H9 (cell line): Measurements from ENCODE around the gene ZNRF3. TPM values are rescaled to one million over a fixed set of nuclear protein-coding genes. Genes with fewer than 3 reads are reported as not detected.

Experiments
- DNase-seq: peaks from one replicate; pipeline ENCODE4 v3.0.0-alpha.2; 2017
- H2AFZ ChIP-seq: one replicate; pipeline ENCODE4 v1.6.1; 2013; ENCODE audit warnings: mild to moderate bottlenecking, low read length, control low read depth, moderate library complexity
- H2AK5ac ChIP-seq: 2 replicates; pipeline ENCODE4 v1.6.1; 2013; ENCODE audit warnings: low read length, control low read depth, mixed read lengths; ENCODE audit not compliant: insufficient read length
- H2BK120ac ChIP-seq: one replicate; pipeline ENCODE4 v1.6.1; 2013; ENCODE audit warnings: low read depth, mild to moderate bottlenecking, low read length, control low read depth, inconsistent platforms; ENCODE audit not compliant: poor library complexity, severe bottlenecking
- H2BK12ac ChIP-seq: 2 replicates; pipeline ENCODE4 v1.6.1; 2013; ENCODE audit warnings: low read length, control low read depth, mixed read lengths, low read depth; ENCODE audit not compliant: insufficient read length
- H2BK15ac ChIP-seq: 2 replicates; pipeline ENCODE4 v1.6.1; 2013; ENCODE audit warnings: low read depth, low read length, control low read depth
- H2BK20ac ChIP-seq: one replicate; pipeline ENCODE4 v1.6.1; 2013; ENCODE audit warnings: low read depth, mild to moderate bottlenecking, low read length, control low read depth, inconsistent platforms; ENCODE audit not compliant: poor library complexity, severe bottlenecking
- H2BK5ac ChIP-seq: 2 replicates; pipeline ENCODE4 v1.6.1; 2013; ENCODE audit warnings: low read length, control low read depth, mixed read lengths; ENCODE audit not compliant: insufficient read length
- H3K14ac ChIP-seq: 2 replicates; pipeline ENCODE4 v1.6.1; 2013; ENCODE audit warnings: low read length, control low read depth; ENCODE audit not compliant: insufficient read depth
- H3K18ac ChIP-seq: 2 replicates; pipeline ENCODE4 v1.6.1; 2013; ENCODE audit warnings: low read depth, mild to moderate bottlenecking, mixed read lengths, low read length, control low read depth; ENCODE audit not compliant: insufficient read length
- H3K23ac ChIP-seq: 2 replicates; pipeline ENCODE4 v1.6.1; 2013; ENCODE audit warnings: low read length, control low read depth, mixed read lengths, low read depth; ENCODE audit not compliant: insufficient read length
- H3K23me2 ChIP-seq: 2 replicates; pipeline ENCODE4 v1.6.1; 2013; ENCODE audit warnings: low read depth, mild to moderate bottlenecking, mixed read lengths, low read length, control low read depth; ENCODE audit not compliant: insufficient read length, poor library complexity, severe bottlenecking
- H3K27ac ChIP-seq: 2 replicates; pipeline ENCODE4 v1.5.1; 2013; ENCODE audit warnings: low read length, control low read depth, mixed read lengths, low read depth; ENCODE audit not compliant: insufficient read length
- H3K27me3 ChIP-seq: 2 replicates; pipeline ENCODE4 v1.6.1; 2013; ENCODE audit warnings: low read length, control low read depth, inconsistent platforms; ENCODE audit not compliant: insufficient read depth
- H3K4ac ChIP-seq: 2 replicates; pipeline ENCODE4 v1.6.1; 2013; ENCODE audit warnings: low read depth, mild to moderate bottlenecking, control low read depth, inconsistent platforms, low read length, moderate library complexity
- H3K4me1 ChIP-seq: 2 replicates; pipeline ENCODE4 v1.6.1; 2013; ENCODE audit warnings: low read length, control low read depth, inconsistent platforms; ENCODE audit not compliant: insufficient read depth
- H3K4me2 ChIP-seq: 2 replicates; pipeline ENCODE4 v1.6.1; 2013; ENCODE audit warnings: low read length, control low read depth, mixed read lengths; ENCODE audit not compliant: insufficient read length, insufficient read depth
- H3K56ac ChIP-seq: 2 replicates; pipeline ENCODE4 v1.6.1; 2013; ENCODE audit warnings: low read depth, mild to moderate bottlenecking, mixed read lengths, low read length, control low read depth; ENCODE audit not compliant: insufficient read length
- H3K79me1 ChIP-seq: 2 replicates; pipeline ENCODE4 v1.6.1; 2013; ENCODE audit warnings: low read depth, mild to moderate bottlenecking, moderate library complexity, low read length, control low read depth, inconsistent platforms; ENCODE audit not compliant: insufficient read depth, poor library complexity, severe bottlenecking
- H3K79me2 ChIP-seq: 2 replicates; pipeline ENCODE4 v1.6.1; 2013; ENCODE audit warnings: low read length, control low read depth, inconsistent platforms; ENCODE audit not compliant: insufficient read depth
- H3K9ac ChIP-seq: 2 replicates; pipeline ENCODE4 v1.6.1; 2013; ENCODE audit warnings: low read length, control low read depth, mixed read lengths; ENCODE audit not compliant: insufficient read length; ENCODE audit errors: extremely low read depth
- H3K9me3 ChIP-seq: one replicate; pipeline ENCODE4 v1.6.1; 2013; ENCODE audit warnings: low read depth, low read length, inconsistent platforms; ENCODE audit not compliant: control insufficient read depth
- H3T11ph ChIP-seq: one replicate; pipeline ENCODE4 v1.6.1; 2013; ENCODE audit warnings: mild to moderate bottlenecking, low read length, control low read depth, inconsistent platforms
- H4K20me1 ChIP-seq: one replicate; pipeline ENCODE4 v1.6.1; 2013; ENCODE audit not compliant: control insufficient read depth, insufficient read length, insufficient read depth
- H4K5ac ChIP-seq: 2 replicates; pipeline ENCODE4 v1.6.1; 2013; ENCODE audit warnings: low read depth, mild to moderate bottlenecking, mixed read lengths, low read length, control low read depth; ENCODE audit not compliant: insufficient read length
- H4K8ac ChIP-seq: replicated peaks from 2 replicates; pipeline ENCODE4 v1.6.1; 2013; ENCODE audit warnings: low read length, control low read depth, mixed read lengths, low read depth; ENCODE audit not compliant: insufficient read length
- H4K91ac ChIP-seq: 2 replicates; pipeline ENCODE4 v1.6.1; 2013; ENCODE audit warnings: low read depth, mild to moderate bottlenecking, moderate library complexity, mixed read lengths, low read length, control low read depth; ENCODE audit not compliant: insufficient read length
- H3K27ac Mint-ChIP-seq, 3 experiments: 2 replicates in 2 of 3; 3 replicates in 1 of 3; pipeline ENCODE4 v1.8.0; 2020 to 2021; ENCODE audit warnings: mixed read lengths in 3 of 3, mild to moderate bottlenecking in 1 of 3, moderate library complexity in 1 of 3
- H3K27me3 Mint-ChIP-seq: 2 replicates; pipeline ENCODE4 v1.8.0; 2021; ENCODE audit warnings: low read depth, mild to moderate bottlenecking, moderate library complexity, mixed read lengths
- H3K36me3 Mint-ChIP-seq, 3 experiments: 2 replicates in 2 of 3; 3 replicates in 1 of 3; pipeline ENCODE4 v1.8.0; 2020 to 2021; ENCODE audit warnings: low read depth in 3 of 3, mixed read lengths in 3 of 3; ENCODE audit not compliant: insufficient read depth in 1 of 3
- H3K4me1 Mint-ChIP-seq, 2 experiments: 2 replicates each; pipeline ENCODE4 v1.8.0; 2020; ENCODE audit warnings: mixed read lengths in 2 of 2
- H3K4me3 Mint-ChIP-seq, 2 experiments: 2 replicates in 1 of 2; 3 replicates in 1 of 2; pipeline ENCODE4 v1.8.0; 2020 to 2021; ENCODE audit warnings: mild to moderate bottlenecking in 2 of 2, mixed read lengths in 2 of 2, moderate library complexity in 1 of 2
- H3K9me3 Mint-ChIP-seq, 2 experiments: 2 replicates in 1 of 2; 3 replicates in 1 of 2; pipeline ENCODE4 v1.8.0; 2020; ENCODE audit warnings: mild to moderate bottlenecking in 2 of 2, mixed read lengths in 2 of 2, moderate library complexity in 1 of 2
- WGBS: extraction: QIAGEN DNeasy Blood & Tissue Kit; methylation state at CpG from one replicate; pipeline ENCODE4 v1.1.7; 2013; ENCODE audit warnings: missing lambda C conversion rate, low lambda C conversion rate, mixed read lengths; ENCODE audit not compliant: insufficient read length; ENCODE audit errors: extremely low coverage; 5-methylcytosine and 5-hydroxymethylcytosine counted together
- total RNA-seq: library from RNA; stranded (reverse); gene quantifications from 2 replicates; pipeline ENCODE4 v1.2.1, GENCODE V29; 2021
- TF ChIP-seq, protein P1 (sequence below): fragments of 200-600 bp; sonication (generic); conservative IDR thresholded peaks from 3 replicates; pipeline ENCODE4 v1.8.0; 2021; ENCODE audit warnings: antibody characterized with exemption, mild to moderate bottlenecking

The ZNRF3 gene
- total RNA-seq, 1 experiment from 2014 or later, result 20.6 TPM

DNA sequence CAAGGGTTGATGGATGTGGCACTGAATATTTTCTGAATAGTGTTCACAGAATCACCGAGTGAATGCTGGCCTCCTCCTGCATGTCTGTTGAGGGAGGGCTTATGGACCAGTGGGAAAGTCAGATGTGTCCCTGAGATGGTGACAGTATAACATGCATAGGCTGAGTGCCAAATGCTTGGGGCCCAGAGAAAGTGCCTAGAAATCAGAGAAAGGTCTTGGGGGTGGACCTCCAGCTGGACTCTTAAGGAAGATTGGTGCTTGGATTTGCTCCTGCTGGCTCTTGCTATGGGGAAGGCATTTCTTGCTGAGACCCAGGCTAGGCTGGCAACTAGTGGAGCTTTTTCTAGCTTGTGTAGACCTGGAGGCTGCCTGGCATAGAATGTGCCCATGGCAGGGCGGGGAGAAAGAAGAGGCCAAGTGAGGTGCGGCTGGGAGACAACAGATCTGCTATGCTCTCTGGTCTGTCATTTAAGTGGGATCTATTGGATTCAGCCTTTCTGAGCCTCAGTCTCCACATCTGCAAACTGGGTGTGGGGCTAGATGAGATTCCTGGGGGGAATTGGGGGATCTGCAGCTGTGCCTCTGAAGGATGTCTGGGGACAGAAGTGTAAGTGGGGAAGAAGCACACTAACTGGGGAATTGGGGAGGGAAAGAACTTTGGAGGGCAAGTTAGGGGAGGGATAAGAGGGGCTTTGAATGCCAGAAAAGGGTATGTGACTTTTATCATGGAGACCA is 27.4 kb downstream of the ZNRF3 start:
- H3K79me2 ChIP-seq, result peaks cover 44% of the 10 kb centered on the region
- H3K4ac ChIP-seq, result no peak overlapping the region
- Mint-ChIP-seq H3K4me1 (peaks cover 24 to 35% of the 10 kb centered on the region in 2 experiments), H3K36me3 (peaks cover 0 to 2% (median 0%) of the 10 kb centered on the region in 3 experiments; a peak in 2 of 7 replicates), H3K4me3 (no peak overlapping the region), H3K9me3 (peaks cover 0 to 1% of the 10 kb centered on the region in 2 experiments; a peak in 1 of 5 replicates), H3K27me3 (no peaks in the 10 kb centered on the region), H3K27ac (peak overlapping the region in 1 of 3 experiments; percentile 69; a peak in 2 of 7 replicates)
- WGBS, result no CpG with 5 or more reads among the region's 3 CpGs
- H3K56ac ChIP-seq, result no peak overlapping the region
- H4K91ac ChIP-seq, result no peak overlapping the region
- no peak overlapping the region for H2AK5ac ChIP-seq
- TF ChIP-seq, protein P1, sequence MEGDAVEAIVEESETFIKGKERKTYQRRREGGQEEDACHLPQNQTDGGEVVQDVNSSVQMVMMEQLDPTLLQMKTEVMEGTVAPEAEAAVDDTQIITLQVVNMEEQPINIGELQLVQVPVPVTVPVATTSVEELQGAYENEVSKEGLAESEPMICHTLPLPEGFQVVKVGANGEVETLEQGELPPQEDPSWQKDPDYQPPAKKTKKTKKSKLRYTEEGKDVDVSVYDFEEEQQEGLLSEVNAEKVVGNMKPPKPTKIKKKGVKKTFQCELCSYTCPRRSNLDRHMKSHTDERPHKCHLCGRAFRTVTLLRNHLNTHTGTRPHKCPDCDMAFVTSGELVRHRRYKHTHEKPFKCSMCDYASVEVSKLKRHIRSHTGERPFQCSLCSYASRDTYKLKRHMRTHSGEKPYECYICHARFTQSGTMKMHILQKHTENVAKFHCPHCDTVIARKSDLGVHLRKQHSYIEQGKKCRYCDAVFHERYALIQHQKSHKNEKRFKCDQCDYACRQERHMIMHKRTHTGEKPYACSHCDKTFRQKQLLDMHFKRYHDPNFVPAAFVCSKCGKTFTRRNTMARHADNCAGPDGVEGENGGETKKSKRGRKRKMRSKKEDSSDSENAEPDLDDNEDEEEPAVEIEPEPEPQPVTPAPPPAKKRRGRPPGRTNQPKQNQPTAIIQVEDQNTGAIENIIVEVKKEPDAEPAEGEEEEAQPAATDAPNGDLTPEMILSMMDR, result no peak
- H3T11ph ChIP-seq, result no peak overlapping the region
- H3K9me3 ChIP-seq, result no peaks in the 10 kb centered on the region
- H4K8ac ChIP-seq, result no peak overlapping the region
- no peaks in the 10 kb centered on the region for H3K27me3 ChIP-seq
- H3K4me2 ChIP-seq, result no peak overlapping the region
- no peak overlapping the region for H2BK12ac ChIP-seq
- H3K9ac ChIP-seq, result no peak overlapping the region
- no peaks in the 10 kb centered on the region for H3K23me2 ChIP-seq
- no peak overlapping the region for H4K5ac ChIP-seq
- 0 out of 2 replicates have a peak, but pooled peaks cover 6% of the 10 kb centered on the region for H3K4me1 ChIP-seq
- H3K23ac ChIP-seq, result no peak overlapping the region
- no peak overlapping the region for H2AFZ ChIP-seq
- no peak overlapping the region for H3K14ac ChIP-seq
- peaks cover 27% of the 10 kb centered on the region for H3K79me1 ChIP-seq
- H2BK15ac ChIP-seq, result no peak overlapping the region
- H3K27ac ChIP-seq, result no peak overlapping the region
- H2BK20ac ChIP-seq, result no peak overlapping the region
- no peaks in the 10 kb centered on the region for H4K20me1 ChIP-seq
- no peak overlapping the region for H3K18ac ChIP-seq
- DNase-seq, result no peak
- H2BK5ac ChIP-seq, result no peak overlapping the region
- H2BK120ac ChIP-seq, result no peak overlapping the region
